SK-N-SH (cell line): Measurements from ENCODE around the gene EXOC6B. TPM values are rescaled to one million over a fixed set of nuclear protein-coding genes. Genes with fewer than 3 reads are reported as not detected.

Experiments
- CTCF ChIA-PET: fragments of 300-600, 350-600 bp; formaldehyde crosslinking; extraction: SDS; loops from one replicate; lab custom pipeline; 2021; lab: Yijun Ruan, JAX
- POLR2A ChIA-PET: fragments of 350-600 bp; sonication (Branson Sonifier 250); formaldehyde crosslinking; extraction: SDS; loops from one replicate; lab custom pipeline; 2020; ENCODE audit warnings: antibody characterized with exemption, inconsistent platforms; lab: Yijun Ruan, JAX
- DNase-seq: peaks from one replicate; pipeline ENCODE4 v3.0.0; 2012
- H2AFZ ChIP-seq: fragments of 200-600 bp; sonication (generic); 2 replicates; pipeline ENCODE4 v1.8.1; 2016; ENCODE audit warnings: antibody characterized with exemption, mild to moderate bottlenecking, low read depth
- H3F3A ChIP-seq: fragments of 200-600 bp; sonication (generic); replicated peaks from 2 replicates; pipeline ENCODE3; 2016; ENCODE audit warnings: antibody characterized with exemption, mild to moderate bottlenecking; ENCODE audit not compliant: insufficient read depth
- H3K27ac ChIP-seq, 2 experiments: fragments of 200-500 bp in 1 of 2; fragments of 200-600 bp in 1 of 2; sonication (Bioruptor generic) in 1 of 2; sonication (generic), shearing (Covaris generic) in 1 of 2; 2 replicates each; pipeline versions ENCODE4 v1.5.1 to v1.6.1; 2014 to 2016; ENCODE audit warnings: low read depth in 2 of 2, inconsistent platforms in 1 of 2, low read length in 1 of 2, mild to moderate bottlenecking in 1 of 2, mixed read lengths in 1 of 2
- H3K27me3 ChIP-seq: fragments of 200-600 bp; sonication (generic), shearing (Covaris generic); 2 replicates; pipeline ENCODE4 v1.6.1; 2016; ENCODE audit warnings: mixed run types; ENCODE audit not compliant: insufficient read depth
- H3K36me3 ChIP-seq, 2 experiments: fragments of 200-500 bp in 1 of 2; fragments of 200-600 bp in 1 of 2; sonication (Bioruptor generic) in 1 of 2; sonication (generic) in 1 of 2; replicated peaks in 1 of 2; 2 replicates each; pipeline versions ENCODE3 to v1.5.1; 2014 to 2016; ENCODE audit warnings: low read length in 1 of 2, mild to moderate bottlenecking in 1 of 2; ENCODE audit not compliant: insufficient read depth in 2 of 2, control insufficient read depth in 1 of 2
- H3K4me1 ChIP-seq, 2 experiments: fragments of 200-500 bp in 1 of 2; fragments of 200-600 bp in 1 of 2; sonication (Bioruptor generic) in 1 of 2; sonication (generic), shearing (Covaris generic) in 1 of 2; 2 replicates each; pipeline versions ENCODE4 v1.5.1 to v1.6.1; 2014 to 2016; ENCODE audit warnings: low read depth in 1 of 2, low read length in 1 of 2, mixed run types in 1 of 2; ENCODE audit not compliant: insufficient read depth in 2 of 2, control insufficient read depth in 1 of 2
- H3K4me2 ChIP-seq: fragments of 200-600 bp; sonication (generic), shearing (Covaris generic); 2 replicates; pipeline ENCODE4 v1.6.1; 2017; ENCODE audit warnings: mixed run types
- H3K4me3 ChIP-seq, 2 experiments: fragments of 200-500 bp in 1 of 2; fragments of 200-600 bp in 1 of 2; sonication (Bioruptor generic) in 1 of 2; sonication (generic), shearing (Covaris generic) in 1 of 2; 2 replicates each; pipeline versions ENCODE4 v1.5.1 to v1.8.1; 2014 to 2016; ENCODE audit warnings: low read depth in 2 of 2, inconsistent platforms in 1 of 2, low read length in 1 of 2, mild to moderate bottlenecking in 1 of 2, mixed read lengths in 1 of 2, moderate library complexity in 1 of 2
- H3K79me2 ChIP-seq: fragments of 200-600 bp; sonication (generic); 2 replicates; pipeline ENCODE4 v1.8.1; 2017; ENCODE audit warnings: mild to moderate bottlenecking; ENCODE audit not compliant: insufficient read depth
- H3K9ac ChIP-seq: fragments of 200-600 bp; sonication (generic); 2 replicates; pipeline ENCODE4 v1.6.1; 2017; ENCODE audit warnings: mixed run types
- H3K9me2 ChIP-seq: fragments of 200-600 bp; sonication (generic); 2 replicates; pipeline ENCODE4 v1.6.1; 2017; ENCODE audit warnings: mixed run types
- H3K9me3 ChIP-seq: fragments of 200-600 bp; sonication (generic); 2 replicates; pipeline ENCODE4 v1.6.1; 2017; ENCODE audit warnings: mixed run types, mild to moderate bottlenecking, moderate library complexity
- H4K20me1 ChIP-seq: fragments of 200-600 bp; sonication (generic); 2 replicates; pipeline ENCODE4 v1.6.1; 2017; ENCODE audit warnings: mild to moderate bottlenecking, mixed run types; ENCODE audit not compliant: insufficient read depth
- ELF1 ChIP-seq: IDR thresholded peaks from 2 replicates; pipeline ENCODE4 v1.4.0; 2012
- EP300 ChIP-seq, 2 experiments: IDR thresholded peaks; 2 replicates each; pipeline versions ENCODE4 v1.4.0 to v1.6.1; 2012; ENCODE audit warnings: borderline replicate concordance in 1 of 2, low read depth in 1 of 2, low read length in 1 of 2
- FOXJ3 ChIP-seq: sonication (generic); formaldehyde crosslinking; IDR thresholded peaks from 2 replicates; pipeline ENCODE4 v1.5.1; 2020; ENCODE audit warnings: mild to moderate bottlenecking, missing genetic modification reagents
- NFIC ChIP-seq: IDR thresholded peaks from 2 replicates; pipeline ENCODE4 v1.4.0; 2012; ENCODE audit warnings: borderline replicate concordance
- NRF1 ChIP-seq: IDR thresholded peaks from 2 replicates; pipeline ENCODE4 v1.6.1; 2012; ENCODE audit warnings: low read depth, mild to moderate bottlenecking, low read length
- POLR2AphosphoS5 ChIP-seq: IDR thresholded peaks from 2 replicates; pipeline ENCODE4 v1.6.1; 2012; ENCODE audit warnings: low read depth, low read length
- RFX5 ChIP-seq: IDR thresholded peaks from 2 replicates; pipeline ENCODE4 v1.6.1; 2012; ENCODE audit warnings: mild to moderate bottlenecking, improper control_type of control experiment, low read length
- RXRA ChIP-seq: IDR thresholded peaks from 2 replicates; pipeline ENCODE4 v1.4.0; 2012; ENCODE audit warnings: low read depth, mild to moderate bottlenecking, borderline replicate concordance
- SIN3A ChIP-seq: IDR thresholded peaks from 2 replicates; pipeline ENCODE4 v1.6.1; 2012; ENCODE audit warnings: low read depth, mild to moderate bottlenecking, low read length, moderate library complexity, borderline replicate concordance
- TEAD4 ChIP-seq: IDR thresholded peaks from 2 replicates; pipeline ENCODE4 v1.4.0; 2012; ENCODE audit warnings: mild to moderate bottlenecking, borderline replicate concordance; ENCODE audit not compliant: insufficient read depth
- USF1 ChIP-seq: IDR thresholded peaks from 2 replicates; pipeline ENCODE4 v1.4.0; 2012; ENCODE audit warnings: low read depth, borderline replicate concordance
- YY1 ChIP-seq: IDR thresholded peaks from 2 replicates; pipeline ENCODE4 v1.4.0; 2012; ENCODE audit warnings: low read depth, mild to moderate bottlenecking
- WGBS: methylation state at CpG from one replicate; pipeline ENCODE4 v1.1.6; 2017; ENCODE audit warnings: low lambda C conversion rate; 5-methylcytosine and 5-hydroxymethylcytosine counted together
- polyA plus RNA-seq, 3 experiments: library from polyadenylated mRNA; depleted of rRNA; stranded (reverse); fragments of >200 nt; gene quantifications; 2 replicates each; pipeline ENCODE4 v1.2.3, GENCODE V29; 2012
- TF ChIP-seq, protein P1 (sequence below): fragments of 200-600 bp; sonication (generic); IDR thresholded peaks from 2 replicates; pipeline ENCODE4 v1.6.1; 2017; ENCODE audit warnings: antibody characterized with exemption, mild to moderate bottlenecking, moderate library complexity
- TF ChIP-seq, protein P2 (sequence below): IDR thresholded peaks from 2 replicates; pipeline ENCODE4 v1.6.1; 2012; ENCODE audit warnings: mild to moderate bottlenecking, low read depth, low read length, moderate library complexity
- TF ChIP-seq, protein P3 (sequence below): IDR thresholded peaks from 2 replicates; pipeline ENCODE4; 2012
- TF ChIP-seq, protein P4 (sequence below): IDR thresholded peaks from 2 replicates; pipeline ENCODE4 v1.4.0; 2012; ENCODE audit warnings: low read depth, borderline replicate concordance

EXOC6B gene
- polyA plus RNA-seq, 1 of the 3 experiments (the other 2 are of a cell fraction): 7.4 TPM

DNA sequence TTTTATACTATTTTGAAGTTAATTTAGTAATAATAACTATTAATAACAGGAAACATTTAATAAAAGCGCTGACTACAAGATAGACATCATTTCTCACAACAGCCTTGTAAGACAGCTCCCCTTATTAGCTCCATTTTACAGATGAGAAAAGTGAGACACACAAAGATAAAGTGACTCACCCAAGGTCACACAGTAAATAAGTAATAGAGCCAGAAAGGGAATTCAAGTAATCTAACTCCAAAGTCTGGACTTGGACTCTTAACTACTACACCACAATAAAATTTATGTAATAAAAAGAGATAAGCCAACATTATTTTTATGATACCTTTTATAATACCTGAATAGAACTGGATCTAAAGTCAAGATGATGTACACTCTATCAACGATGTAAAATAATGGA, 25.3 kb downstream of the EXOC6B start:
- Histone ChIP-seq H3K27ac (no peak overlapping the region), H3F3A (peaks cover 7% of the 10 kb centered on the region), H3K9me3 (no peaks in the 10 kb centered on the region), H3K4me2 (no peak overlapping the region), H3K4me3 (no peak overlapping the region), H4K20me1 (no peaks in the 10 kb centered on the region), H2AFZ (no peak overlapping the region), H3K36me3 (no peaks in the 10 kb centered on the region), H3K4me1 (no peaks in the 10 kb centered on the region), H3K9ac (no peak overlapping the region), H3K27me3 (no peaks in the 10 kb centered on the region), H3K79me2 (no peaks in the 10 kb centered on the region; the same call in 1 of the 2 replicates), H3K9me2 (no peaks in the 10 kb centered on the region)
- TF ChIP-seq EP300 (IDR thresholded peaks at IDR 0.05; ENCODE audit: borderline replicate concordance in 1 of 2, low read depth in 1 of 2, low read length in 1 of 2) (no peak), YY1 (no peak), TEAD4 (no peak), ELF1 (no peak), POLR2AphosphoS5 (no peak), RXRA (no peak), FOXJ3 (CRISPR knock-in tag) (no peak), USF1 (no peak), NFIC (no peak)
- TF ChIP-seq, protein P1, sequence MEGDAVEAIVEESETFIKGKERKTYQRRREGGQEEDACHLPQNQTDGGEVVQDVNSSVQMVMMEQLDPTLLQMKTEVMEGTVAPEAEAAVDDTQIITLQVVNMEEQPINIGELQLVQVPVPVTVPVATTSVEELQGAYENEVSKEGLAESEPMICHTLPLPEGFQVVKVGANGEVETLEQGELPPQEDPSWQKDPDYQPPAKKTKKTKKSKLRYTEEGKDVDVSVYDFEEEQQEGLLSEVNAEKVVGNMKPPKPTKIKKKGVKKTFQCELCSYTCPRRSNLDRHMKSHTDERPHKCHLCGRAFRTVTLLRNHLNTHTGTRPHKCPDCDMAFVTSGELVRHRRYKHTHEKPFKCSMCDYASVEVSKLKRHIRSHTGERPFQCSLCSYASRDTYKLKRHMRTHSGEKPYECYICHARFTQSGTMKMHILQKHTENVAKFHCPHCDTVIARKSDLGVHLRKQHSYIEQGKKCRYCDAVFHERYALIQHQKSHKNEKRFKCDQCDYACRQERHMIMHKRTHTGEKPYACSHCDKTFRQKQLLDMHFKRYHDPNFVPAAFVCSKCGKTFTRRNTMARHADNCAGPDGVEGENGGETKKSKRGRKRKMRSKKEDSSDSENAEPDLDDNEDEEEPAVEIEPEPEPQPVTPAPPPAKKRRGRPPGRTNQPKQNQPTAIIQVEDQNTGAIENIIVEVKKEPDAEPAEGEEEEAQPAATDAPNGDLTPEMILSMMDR: no peak
- TF ChIP-seq, protein P2, sequence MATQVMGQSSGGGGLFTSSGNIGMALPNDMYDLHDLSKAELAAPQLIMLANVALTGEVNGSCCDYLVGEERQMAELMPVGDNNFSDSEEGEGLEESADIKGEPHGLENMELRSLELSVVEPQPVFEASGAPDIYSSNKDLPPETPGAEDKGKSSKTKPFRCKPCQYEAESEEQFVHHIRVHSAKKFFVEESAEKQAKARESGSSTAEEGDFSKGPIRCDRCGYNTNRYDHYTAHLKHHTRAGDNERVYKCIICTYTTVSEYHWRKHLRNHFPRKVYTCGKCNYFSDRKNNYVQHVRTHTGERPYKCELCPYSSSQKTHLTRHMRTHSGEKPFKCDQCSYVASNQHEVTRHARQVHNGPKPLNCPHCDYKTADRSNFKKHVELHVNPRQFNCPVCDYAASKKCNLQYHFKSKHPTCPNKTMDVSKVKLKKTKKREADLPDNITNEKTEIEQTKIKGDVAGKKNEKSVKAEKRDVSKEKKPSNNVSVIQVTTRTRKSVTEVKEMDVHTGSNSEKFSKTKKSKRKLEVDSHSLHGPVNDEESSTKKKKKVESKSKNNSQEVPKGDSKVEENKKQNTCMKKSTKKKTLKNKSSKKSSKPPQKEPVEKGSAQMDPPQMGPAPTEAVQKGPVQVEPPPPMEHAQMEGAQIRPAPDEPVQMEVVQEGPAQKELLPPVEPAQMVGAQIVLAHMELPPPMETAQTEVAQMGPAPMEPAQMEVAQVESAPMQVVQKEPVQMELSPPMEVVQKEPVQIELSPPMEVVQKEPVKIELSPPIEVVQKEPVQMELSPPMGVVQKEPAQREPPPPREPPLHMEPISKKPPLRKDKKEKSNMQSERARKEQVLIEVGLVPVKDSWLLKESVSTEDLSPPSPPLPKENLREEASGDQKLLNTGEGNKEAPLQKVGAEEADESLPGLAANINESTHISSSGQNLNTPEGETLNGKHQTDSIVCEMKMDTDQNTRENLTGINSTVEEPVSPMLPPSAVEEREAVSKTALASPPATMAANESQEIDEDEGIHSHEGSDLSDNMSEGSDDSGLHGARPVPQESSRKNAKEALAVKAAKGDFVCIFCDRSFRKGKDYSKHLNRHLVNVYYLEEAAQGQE: no peak
- ChIA-PET POLR2A (no interaction called here), CTCF (interaction anchor here (0.9 to 2.8 kb wide), 3 partner anchors 28 to 62 kb away, joined by 3 to 9 read pairs (median 3); no protein-coding TSS in a partner anchor)
- DNase-seq: no peak
- 93% methylated on average over 2 of the region's 2 CpGs for WGBS

DNA sequence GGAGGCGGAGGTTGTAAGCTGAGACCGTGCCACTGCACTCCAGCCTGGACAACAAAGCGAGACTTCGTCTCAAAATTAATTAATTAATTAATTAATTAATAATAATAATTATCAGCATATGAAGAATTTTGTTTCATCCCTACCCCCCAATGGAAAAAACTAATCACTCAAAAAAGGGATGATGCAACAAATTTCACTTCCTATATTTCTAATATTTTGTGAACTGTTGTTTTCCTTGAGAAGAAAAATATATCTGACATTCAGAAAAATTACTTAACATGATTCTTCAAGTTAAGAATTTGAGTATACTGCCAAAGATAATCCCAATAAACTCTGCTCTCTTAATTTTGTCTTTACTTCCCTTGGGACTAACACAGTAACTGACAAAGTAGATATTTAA, 28.1 kb downstream of the EXOC6B start:
- POLR2A ChIA-PET: no interaction called here
- no peaks in the 10 kb centered on the region; the same call in 1 of the 2 replicates for H3K79me2 ChIP-seq
- CTCF ChIA-PET: interaction anchor here (1.6 to 2.9 kb wide), 2 partner anchors 15 to 64 kb away, joined by 3 to 16 read pairs; no protein-coding TSS in a partner anchor
- no peak overlapping the region for H3K4me2 ChIP-seq
- DNase-seq: no peak
- H4K20me1 ChIP-seq: no peaks in the 10 kb centered on the region
- peaks cover 0 to 11% of the 10 kb centered on the region in 2 experiments; a peak in 3 of 4 replicates for H3K4me1 ChIP-seq
- H3K9ac ChIP-seq: no peak overlapping the region
- H3K4me3 ChIP-seq: no peak overlapping the region
- no peaks in the 10 kb centered on the region for H3K36me3 ChIP-seq
- H3K27ac ChIP-seq: no peak overlapping the region
- H3K9me2 ChIP-seq: no peaks in the 10 kb centered on the region
- WGBS: 92% methylated on average over 4 of the region's 4 CpGs
- peaks cover 6% of the 10 kb centered on the region for H3F3A ChIP-seq
- no peak overlapping the region for H2AFZ ChIP-seq
- H3K9me3 ChIP-seq: no peaks in the 10 kb centered on the region
- H3K27me3 ChIP-seq: no peaks in the 10 kb centered on the region
- no peak for TF ChIP-seq NRF1
- TF ChIP-seq USF1: no peak
- TF ChIP-seq, protein P3, sequence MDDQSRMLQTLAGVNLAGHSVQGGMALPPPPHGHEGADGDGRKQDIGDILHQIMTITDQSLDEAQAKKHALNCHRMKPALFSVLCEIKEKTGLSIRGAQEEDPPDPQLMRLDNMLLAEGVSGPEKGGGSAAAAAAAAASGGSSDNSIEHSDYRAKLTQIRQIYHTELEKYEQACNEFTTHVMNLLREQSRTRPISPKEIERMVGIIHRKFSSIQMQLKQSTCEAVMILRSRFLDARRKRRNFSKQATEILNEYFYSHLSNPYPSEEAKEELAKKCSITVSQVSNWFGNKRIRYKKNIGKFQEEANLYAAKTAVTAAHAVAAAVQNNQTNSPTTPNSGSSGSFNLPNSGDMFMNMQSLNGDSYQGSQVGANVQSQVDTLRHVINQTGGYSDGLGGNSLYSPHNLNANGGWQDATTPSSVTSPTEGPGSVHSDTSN: no peak
- no peak for TF ChIP-seq NFIC
- no peak for TF ChIP-seq RFX5
- TF ChIP-seq, protein P4, sequence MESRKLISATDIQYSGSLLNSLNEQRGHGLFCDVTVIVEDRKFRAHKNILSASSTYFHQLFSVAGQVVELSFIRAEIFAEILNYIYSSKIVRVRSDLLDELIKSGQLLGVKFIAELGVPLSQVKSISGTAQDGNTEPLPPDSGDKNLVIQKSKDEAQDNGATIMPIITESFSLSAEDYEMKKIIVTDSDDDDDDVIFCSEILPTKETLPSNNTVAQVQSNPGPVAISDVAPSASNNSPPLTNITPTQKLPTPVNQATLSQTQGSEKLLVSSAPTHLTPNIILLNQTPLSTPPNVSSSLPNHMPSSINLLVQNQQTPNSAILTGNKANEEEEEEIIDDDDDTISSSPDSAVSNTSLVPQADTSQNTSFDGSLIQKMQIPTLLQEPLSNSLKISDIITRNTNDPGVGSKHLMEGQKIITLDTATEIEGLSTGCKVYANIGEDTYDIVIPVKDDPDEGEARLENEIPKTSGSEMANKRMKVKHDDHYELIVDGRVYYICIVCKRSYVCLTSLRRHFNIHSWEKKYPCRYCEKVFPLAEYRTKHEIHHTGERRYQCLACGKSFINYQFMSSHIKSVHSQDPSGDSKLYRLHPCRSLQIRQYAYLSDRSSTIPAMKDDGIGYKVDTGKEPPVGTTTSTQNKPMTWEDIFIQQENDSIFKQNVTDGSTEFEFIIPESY: no peak
- TF ChIP-seq EP300 (IDR thresholded peaks at IDR 0.05; ENCODE audit: borderline replicate concordance in 1 of 2, low read depth in 1 of 2, low read length in 1 of 2): no peak
- no peak for TF ChIP-seq SIN3A
- no peak for TF ChIP-seq ELF1
- TF ChIP-seq TEAD4: no peak
